ENCODE measurements around the gene PLCH2. TPM values are rescaled to one million over a fixed set of nuclear protein-coding genes. Genes with fewer than 3 reads are reported as not detected.

PLCH2 gene
- total RNA-seq, 2 experiments from 2014 or later: 2.9 to 6.0 TPM

DNA sequence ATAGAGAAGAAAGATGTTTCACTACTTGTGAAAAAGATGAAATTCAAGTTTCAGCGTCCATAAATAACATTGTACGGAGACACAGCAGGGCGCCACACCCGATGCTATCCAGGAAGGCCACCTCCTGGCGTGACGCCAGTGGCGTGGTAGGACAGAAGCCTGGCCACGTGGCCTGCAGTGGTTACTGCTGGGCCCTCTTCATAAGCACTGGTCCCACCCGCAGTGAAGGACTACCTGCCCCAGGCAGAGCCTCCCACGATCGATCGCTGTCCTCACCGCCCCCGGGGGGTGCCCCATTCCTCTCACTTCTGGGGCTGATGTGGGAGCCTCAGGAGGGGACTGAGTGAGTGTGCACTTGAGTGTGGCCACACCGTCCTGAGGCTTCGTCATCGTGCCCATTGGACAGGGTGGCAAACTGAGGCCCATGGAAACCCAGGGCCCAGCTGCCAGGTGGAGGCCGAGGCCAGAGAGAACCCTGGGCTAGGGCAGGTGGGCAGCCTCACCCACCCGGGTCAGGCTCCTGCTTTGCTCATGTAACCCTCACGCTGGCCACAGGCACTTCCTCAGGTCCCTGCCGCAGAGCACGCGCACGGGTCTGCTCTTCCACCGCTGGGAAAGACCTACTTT lies 65.6 kb downstream of the PLCH2 start:
- Mint-ChIP-seq H3K36me3 (ENCODE audit: low read depth) (no peaks in the 10 kb centered on the region), H3K27ac (no peak overlapping the region), H3K4me3 (no peak overlapping the region), H3K9me3 (no peaks in the 10 kb centered on the region), H3K4me1 (ENCODE audit: low read depth) (peaks cover 9% of the 10 kb centered on the region), H3K27me3 (no peaks in the 10 kb centered on the region)
- no peak for DNase-seq
- ChIA-PET POLR2A (interaction anchor here (0.7 to 8.3 kb wide), 6 partner anchors 11 to 100 kb away, joined by 3 to 138 read pairs (median 4); partner anchors contain the start of genes HES5, PANK4 and TNFRSF14), CTCF (interaction anchor here (0.8 kb wide), 2 partner anchors 13 to 18 kb away, joined by 3 to 4 read pairs; no protein-coding TSS in a partner anchor)
- TF ChIP-seq, protein P1, sequence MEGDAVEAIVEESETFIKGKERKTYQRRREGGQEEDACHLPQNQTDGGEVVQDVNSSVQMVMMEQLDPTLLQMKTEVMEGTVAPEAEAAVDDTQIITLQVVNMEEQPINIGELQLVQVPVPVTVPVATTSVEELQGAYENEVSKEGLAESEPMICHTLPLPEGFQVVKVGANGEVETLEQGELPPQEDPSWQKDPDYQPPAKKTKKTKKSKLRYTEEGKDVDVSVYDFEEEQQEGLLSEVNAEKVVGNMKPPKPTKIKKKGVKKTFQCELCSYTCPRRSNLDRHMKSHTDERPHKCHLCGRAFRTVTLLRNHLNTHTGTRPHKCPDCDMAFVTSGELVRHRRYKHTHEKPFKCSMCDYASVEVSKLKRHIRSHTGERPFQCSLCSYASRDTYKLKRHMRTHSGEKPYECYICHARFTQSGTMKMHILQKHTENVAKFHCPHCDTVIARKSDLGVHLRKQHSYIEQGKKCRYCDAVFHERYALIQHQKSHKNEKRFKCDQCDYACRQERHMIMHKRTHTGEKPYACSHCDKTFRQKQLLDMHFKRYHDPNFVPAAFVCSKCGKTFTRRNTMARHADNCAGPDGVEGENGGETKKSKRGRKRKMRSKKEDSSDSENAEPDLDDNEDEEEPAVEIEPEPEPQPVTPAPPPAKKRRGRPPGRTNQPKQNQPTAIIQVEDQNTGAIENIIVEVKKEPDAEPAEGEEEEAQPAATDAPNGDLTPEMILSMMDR (IDR thresholded peaks at IDR 0.05): no peak
- intact Hi-C loops (cut with micrococcal nuclease): no loop called here
- ATAC-seq: no peak

DNA sequence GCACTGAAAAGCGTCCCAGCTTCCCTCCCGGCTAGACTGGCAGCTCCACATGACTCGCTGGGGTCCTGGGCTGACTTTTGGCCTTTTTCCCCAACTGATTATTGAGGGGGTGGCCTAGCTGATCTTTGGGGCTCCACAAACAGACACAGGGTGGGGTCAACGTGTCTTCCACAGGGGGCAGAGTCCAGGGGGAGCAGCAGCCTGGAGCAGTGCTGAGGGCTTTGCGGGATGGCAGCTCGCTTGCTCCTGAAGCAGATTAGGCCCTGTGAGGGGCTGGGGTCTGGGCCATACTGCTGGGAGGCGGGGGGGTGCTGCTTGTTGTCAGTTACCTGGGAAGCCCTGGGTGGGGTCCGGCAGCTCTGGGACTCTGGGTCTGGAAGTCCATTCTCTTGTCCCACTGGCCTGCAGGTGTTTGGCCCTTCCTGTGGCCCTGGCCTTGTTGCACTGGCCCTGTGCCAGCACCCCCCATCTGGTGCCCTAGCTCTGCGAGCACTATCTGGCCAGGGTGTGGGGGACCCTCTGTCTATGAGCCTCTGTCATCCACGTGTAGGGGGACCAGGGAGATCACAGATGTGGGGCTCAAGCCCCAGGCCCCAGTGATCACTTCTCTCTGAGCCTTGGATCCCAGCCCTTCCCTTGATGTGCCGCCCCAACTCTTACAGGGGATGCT lies 66.3 kb downstream of the PLCH2 start:
- Mint-ChIP-seq H3K9me3 (no peaks in the 10 kb centered on the region), H3K4me3 (no peak overlapping the region), H3K36me3 (ENCODE audit: low read depth) (no peaks in the 10 kb centered on the region), H3K27me3 (no peaks in the 10 kb centered on the region), H3K27ac (no peak overlapping the region), H3K4me1 (ENCODE audit: low read depth) (peaks cover 9% of the 10 kb centered on the region)
- POLR2A ChIA-PET: interaction anchor here (0.7 to 8.3 kb wide), 5 partner anchors 13 to 99 kb away, joined by 3 to 138 read pairs (median 3); partner anchors contain the start of genes HES5, PANK4 and TNFRSF14
- intact Hi-C loops (cut with micrococcal nuclease): no loop called here
- CTCF ChIA-PET: no interaction called here
- DNase-seq: no peak
- ATAC-seq: no peak
- TF ChIP-seq, protein P1 (IDR thresholded peaks at IDR 0.05): no peak

DNA sequence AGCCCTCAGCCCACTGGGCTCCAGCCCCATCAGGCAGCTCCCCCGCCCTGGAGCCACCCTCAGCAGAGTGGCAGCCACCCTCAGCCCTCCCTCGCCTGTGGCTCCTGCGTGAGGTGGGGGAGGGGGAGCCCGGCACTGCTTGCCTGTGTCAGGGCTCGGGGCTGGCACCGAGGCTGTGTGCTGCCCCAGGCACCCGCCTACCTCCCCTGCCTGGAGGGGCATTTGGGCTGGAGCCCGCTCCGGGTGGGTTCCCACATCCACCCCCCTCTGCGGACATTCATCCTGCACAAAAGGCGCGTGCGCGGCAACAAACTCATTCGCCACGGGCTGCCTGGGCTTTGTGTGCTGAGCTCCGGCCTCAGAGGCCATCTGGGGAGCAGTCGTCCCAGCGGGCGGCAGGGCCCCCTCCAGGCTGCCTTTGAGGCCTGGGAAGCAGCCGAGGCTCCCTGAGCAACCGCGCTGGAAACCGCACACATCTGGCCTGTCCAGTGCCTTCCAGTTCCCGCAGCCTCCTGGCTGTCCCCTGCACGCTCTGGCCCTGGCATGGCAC lies 67.5 kb downstream of the PLCH2 start:
- ChIA-PET POLR2A (interaction anchor here (2.3 to 8.3 kb wide), 2 partner anchors 12 to 15 kb away, joined by 10 to 138 read pairs; partner anchors contain the start of genes HES5, PANK4 and TNFRSF14), CTCF (interaction anchor here (1.2 kb wide), 1 partner anchor 16 kb away, joined by 3 read pairs; no protein-coding TSS in a partner anchor)
- Mint-ChIP-seq H3K4me1 (ENCODE audit: low read depth) (peaks cover 9% of the 10 kb centered on the region), H3K4me3 (no peak overlapping the region), H3K27ac (no peak overlapping the region), H3K9me3 (no peaks in the 10 kb centered on the region), H3K36me3 (ENCODE audit: low read depth) (no peaks in the 10 kb centered on the region), H3K27me3 (no peaks in the 10 kb centered on the region)
- TF ChIP-seq, protein P1 (IDR thresholded peaks at IDR 0.05): no peak
- intact Hi-C loops (cut with micrococcal nuclease): no loop called here
- DNase-seq: peak; percentile 63
- ATAC-seq: no peak

DNA sequence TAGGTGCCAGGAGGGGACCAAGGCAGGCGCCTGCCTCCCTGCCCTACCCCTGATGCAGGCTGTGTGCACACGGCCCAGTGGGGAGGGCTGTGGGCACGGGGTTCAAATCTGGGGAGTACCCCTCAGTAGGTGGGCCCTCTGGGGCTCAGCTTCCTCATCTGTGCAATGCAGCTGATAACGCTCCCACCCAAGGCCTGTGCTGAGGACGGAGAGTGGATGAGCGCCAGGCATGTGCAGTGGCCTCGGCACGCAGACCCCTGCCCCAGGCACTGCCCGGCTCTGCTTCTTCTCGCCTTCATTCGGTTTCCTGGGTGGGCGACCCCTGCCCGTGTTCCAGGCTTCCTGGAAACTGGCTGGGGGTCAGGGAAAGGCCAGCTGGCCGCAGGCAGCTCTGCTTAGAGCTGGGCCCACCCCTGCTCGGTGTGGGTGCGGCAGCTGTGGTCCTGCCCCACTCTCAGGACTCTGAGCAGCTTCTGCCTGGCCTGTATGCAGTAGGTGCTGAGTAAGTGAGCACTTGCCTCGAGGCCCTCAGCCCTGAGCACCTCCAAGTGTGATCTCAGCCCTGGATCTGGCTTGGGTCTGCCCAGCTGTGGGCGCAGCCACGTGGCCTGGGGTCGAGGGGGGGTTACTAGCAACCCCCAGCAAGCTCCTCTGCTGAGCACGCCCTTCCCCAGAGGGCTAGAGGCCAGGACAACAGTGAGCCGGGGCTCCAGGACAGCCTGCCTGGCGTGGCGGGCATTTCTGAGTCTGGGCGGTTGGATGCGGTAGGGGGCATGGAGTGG lies 68.2 kb downstream of the PLCH2 start:
- no peaks in the 10 kb centered on the region for H3K9me3 Mint-ChIP-seq
- intact Hi-C loops (cut with micrococcal nuclease): no loop called here
- POLR2A ChIA-PET: interaction anchor here (0.8 to 8.3 kb wide), 4 partner anchors 9 to 50 kb away, joined by 3 to 138 read pairs (median 10); partner anchors contain the start of genes HES5, PANK4 and TNFRSF14
- DNase-seq: no peak
- CTCF ChIA-PET: interaction anchor here (1.2 to 1.8 kb wide), 2 partner anchors 17 to 19 kb away, joined by 3 to 6 read pairs; partner anchors contain the start of gene PANK4
- H3K4me3 Mint-ChIP-seq: no peak overlapping the region
- H3K27ac Mint-ChIP-seq: no peak overlapping the region
- peaks cover 14% of the 10 kb centered on the region for H3K4me1 Mint-ChIP-seq (ENCODE audit: low read depth)
- no peak for ATAC-seq
- TF ChIP-seq, protein P1 (IDR thresholded peaks at IDR 0.05): no peak
- no peaks in the 10 kb centered on the region for H3K36me3 Mint-ChIP-seq (ENCODE audit: low read depth)
- H3K27me3 Mint-ChIP-seq: no peaks in the 10 kb centered on the region
